ENCODE data around the gene SPOUT1.

- no peak for TF ChIP-seq POLR2A (IDR thresholded peaks at IDR 0.05; ENCODE audit: low read length)
- TF ChIP-seq GATA1 (IDR thresholded peaks at IDR 0.05; ENCODE audit: low read depth, low read length), result no peak
Measured at GRCh38 chr9:128836509-128837145, 7.0 kb upstream of the SPOUT1 start.
